ENCODE measurements around the gene LCK.
"Not testable (repeated sequence)": the region's sequence is repeated elsewhere in the genome, so short reads cannot be mapped to it uniquely, and the experiment has no call there.

The LCK gene

DNA sequence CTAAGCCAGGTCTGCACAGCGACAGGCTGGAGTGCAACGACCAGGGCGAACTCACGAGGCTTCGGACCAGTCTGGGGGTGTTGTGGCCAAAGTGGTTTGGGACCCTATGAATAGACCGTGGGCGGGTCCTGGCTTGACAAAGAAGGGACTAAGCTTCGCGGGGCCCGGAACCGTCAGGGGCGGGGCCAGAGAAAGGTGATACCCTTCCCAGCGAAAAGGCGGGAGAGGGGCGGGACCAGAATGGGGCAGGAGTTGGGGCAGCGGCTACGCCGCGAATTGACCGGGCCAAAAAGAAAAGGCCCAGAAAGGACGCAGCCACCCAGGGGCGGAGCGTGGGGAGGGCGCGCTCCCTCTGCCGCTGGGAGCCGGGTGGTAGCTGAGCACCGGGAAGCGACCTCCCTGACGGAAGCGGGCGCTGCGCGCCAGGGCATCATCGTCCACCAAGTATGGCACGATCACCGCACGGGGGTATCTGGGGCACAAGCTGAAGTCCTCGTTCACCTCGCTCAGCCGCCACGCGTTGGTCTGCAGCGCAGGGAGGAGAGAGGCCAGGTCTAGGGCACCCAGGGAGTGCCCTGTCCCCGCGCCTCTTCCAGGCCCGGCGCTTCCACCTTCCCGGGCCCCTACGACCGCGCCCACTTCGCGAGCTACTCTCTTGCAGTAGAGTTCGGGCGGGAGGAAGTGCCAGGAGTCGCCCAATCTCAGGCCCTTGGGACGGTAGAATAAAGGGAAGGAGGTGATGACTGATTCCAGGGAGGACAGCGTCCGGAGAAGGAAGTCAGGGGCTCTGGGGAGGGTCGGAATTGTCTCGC is 10.7 kb upstream of the LCK start:
- peak; percentile 74 for DNase-seq

DNA sequence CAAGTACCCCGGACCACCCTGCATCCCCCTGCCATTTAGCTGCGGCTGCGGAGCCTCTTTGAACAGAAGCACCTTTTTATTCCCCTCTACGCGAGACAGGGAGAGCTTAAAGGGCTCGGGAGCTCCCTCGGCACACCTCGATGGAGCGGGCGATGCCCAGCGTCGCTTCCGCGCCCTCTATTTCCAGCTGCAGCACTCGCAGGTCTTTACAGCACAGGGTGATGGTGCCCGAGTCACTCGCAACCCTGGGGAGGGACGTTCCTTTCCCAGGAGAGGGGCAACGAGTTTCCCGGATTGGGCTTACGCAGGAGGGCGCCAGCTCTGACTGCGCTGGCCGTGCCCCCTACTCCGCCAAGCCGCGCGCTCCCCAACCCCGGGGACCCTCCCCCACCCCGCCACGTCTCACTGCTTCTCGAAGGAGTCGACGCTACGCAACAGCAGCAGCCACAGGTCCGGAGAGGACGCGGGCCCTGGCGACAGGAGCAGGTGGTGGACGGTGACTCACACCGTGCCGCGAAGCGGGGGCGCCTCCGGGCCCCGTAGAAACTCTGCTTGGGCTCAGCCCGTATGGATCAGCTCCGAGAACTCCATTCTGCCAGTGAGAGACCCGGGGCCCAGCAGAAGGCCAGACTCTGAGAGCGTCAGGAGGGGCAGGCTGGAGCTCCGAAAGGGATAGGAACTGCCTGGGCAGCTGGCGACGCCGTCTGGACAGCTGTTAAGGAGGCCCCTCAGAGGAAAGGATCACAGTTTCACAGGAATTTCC is 9.9 kb upstream of the LCK start:
- peak; percentile 78 for DNase-seq

DNA sequence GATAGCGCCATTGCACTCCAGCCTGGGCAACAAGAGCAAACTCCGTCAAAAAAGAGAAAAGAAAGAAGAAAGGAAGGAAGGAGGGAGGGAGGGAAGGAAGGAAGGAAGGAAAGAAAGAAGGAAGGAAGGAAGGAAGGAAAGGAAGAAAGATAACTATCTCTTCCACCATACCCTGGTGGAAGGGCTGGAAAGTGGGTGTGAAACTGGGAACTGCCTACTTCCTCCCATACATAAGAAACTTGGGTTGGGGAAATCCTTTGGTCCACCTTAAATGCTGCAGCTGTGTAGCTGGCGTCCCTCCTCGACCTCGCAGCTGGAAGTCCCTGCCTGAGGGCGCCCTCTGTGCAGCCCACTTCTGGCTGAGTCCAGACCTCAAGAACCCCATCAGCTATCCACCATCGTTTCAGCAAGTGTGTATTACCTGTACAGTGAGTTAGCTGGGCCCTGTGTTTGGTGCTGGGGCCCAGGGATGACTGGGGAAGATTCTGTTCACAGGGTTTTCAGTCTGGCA is 8.7 kb upstream of the LCK start:
- DNase-seq: peak; percentile 32

DNA sequence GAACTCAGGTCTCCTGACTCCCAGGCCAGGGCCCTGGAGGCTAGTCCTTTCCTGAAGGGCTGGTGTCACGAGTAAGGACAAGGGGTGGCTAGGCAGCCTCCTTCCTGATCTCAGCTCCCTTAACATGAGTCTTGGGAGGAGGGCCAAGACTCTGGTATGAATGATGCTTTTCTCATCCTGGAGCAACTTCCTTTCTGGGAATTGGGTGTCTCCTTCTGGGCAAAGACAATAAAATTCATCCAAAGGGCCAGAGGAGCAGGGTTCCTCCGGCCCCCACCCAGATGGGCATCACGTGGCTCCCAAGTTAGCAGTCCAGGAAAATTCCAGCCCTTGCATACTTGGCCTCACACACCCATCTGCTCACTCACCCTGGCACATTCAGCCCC is 4.2 kb upstream of the LCK start, which contains the start of gene FAM167B:
Gene FAM167B, plus strand, starts transcription at position 335 of the 386 bp plus-strand sequence. CDS start 200 bp downstream, outside the sequence.
- DNase-seq: no peak

DNA sequence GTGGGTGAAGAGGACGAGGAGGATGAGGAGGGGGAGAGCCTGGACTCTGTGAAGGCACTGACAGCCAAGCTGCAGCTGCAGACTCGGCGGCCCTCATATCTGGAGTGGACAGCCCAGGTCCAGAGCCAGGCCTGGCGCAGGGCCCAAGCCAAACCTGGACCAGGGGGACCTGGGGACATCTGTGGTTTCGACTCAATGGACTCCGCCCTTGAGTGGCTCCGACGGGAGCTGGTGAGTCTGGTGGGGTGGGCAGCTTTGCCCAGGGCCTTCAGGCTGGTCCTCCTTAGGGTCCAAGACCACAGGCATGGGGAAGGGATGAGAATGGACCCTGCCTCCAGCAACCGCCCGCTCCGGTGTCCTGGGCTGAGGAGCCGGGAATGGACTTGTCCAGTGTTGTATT is 3.6 kb upstream of the LCK start:
- no peak for DNase-seq

DNA sequence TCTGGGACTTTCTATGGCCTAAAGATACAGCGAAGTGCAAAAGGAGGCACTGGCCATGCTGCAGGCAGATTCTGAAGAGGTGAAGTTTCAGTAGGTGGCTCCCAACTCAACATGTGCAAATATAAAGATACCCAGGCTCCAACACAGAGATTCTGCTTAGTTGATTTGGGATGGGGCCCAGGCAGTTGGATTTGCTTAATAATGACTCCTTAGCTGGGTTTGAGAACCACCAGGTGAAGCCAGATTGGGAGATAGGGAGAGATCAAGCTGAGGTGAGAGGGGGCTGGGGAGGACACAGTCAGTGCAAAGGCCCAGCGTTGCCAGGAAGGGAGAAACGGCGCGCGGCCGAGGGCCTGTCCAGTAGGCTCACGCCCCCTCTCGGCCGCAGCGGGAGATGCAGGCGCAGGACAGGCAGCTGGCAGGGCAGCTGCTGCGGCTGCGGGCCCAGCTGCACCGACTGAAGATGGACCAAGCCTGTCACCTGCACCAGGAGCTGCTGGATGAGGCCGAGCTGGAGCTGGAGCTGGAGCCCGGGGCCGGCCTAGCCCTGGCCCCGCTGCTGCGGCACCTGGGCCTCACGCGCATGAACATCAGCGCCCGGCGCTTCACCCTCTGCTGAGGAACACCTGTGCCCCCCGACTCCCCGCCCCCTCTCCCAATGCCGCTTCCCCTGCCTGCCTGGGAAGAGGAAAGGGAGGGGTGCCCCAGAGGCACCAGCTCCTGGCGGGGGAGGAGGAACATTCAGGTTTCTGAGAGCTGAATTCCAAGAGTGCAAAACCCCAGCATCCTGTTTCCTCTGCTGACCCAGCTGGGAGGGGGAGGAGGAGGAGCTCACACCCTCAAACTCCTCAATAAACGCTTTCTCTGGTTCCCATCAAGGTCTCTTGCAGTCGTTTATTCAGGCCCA is 2.8 kb upstream of the LCK start:
- DNase-seq: peak; percentile 91

DNA sequence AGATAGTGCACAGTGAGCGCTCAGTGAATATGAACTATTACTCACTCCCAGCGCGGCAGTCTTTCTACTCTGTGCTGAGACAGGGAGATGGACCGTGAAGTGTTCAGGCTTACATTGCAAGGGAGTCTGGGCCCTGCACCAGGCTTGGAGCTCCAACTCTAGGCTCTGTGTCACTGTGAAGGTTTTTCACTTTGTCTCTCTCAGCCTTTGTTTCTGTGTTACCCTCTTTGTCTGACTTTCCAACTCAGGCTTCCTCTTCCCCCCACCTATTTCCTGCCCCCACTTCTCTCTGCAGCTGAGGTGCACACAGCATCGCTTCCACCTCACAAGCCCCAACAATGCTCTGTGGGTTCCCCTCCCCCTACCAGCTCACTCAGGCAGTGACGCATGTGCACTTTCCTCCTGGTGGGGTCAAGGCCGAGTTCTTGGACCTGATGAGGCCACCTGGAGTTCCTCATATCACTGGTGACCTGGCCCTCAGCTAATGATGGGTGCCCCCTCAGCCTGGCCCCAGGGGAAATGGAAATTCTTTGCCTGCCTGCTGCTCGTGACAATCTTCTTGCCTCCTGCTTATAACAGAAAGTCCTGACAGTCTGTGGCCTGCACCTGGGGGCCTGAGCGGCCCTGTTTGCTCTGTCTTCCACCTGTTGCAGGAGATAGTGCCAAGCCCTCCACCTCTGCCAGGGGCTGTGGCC is 1.1 kb upstream of the LCK start:
- DNase-seq: no peak

DNA sequence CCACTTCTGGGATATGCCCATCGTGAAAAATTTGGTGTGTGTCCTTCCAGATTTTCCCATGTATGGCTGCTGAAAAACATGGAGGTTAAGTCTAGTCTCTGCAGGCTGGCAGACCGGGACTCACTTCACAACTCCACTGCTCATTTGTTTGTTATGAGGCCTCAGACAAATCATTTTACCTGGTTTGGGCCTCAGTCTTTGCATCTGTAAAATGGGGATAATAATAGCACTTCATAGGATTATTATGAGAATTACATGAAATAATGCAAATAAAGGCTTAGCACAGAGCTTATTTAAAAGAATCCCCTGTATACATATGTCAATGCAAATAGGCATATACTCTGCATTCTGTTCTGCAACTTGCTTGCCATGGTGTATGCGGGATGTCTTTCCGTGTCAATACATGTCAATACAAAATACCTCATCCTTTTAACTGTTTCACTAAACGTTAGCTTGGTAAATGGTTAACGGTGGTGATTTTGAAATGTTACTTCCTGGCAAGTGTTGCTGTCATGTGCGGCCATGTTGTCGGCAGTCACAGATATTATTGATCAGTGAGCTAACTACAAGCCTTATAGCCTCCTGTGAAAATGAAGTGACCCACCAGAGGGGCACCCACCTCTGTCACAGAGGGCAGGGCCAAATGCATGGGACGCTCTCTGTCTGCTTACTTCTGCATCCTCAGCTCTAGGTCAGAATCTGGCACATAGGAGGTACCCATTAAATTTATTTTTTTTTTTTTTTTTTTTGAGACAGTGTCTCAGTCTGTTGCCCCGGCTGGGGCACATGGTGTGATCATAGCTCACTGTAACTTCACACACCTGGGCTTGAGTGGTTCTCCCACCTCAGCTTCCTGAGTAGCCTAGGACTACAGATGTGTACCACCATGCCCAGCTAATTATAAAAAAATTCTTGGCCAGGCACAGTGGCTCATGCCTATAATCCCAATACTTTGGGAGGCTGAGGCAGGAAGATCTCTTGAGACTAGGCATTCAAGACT is 4.3 kb downstream of the LCK start:
- DNase-seq: no peak

DNA sequence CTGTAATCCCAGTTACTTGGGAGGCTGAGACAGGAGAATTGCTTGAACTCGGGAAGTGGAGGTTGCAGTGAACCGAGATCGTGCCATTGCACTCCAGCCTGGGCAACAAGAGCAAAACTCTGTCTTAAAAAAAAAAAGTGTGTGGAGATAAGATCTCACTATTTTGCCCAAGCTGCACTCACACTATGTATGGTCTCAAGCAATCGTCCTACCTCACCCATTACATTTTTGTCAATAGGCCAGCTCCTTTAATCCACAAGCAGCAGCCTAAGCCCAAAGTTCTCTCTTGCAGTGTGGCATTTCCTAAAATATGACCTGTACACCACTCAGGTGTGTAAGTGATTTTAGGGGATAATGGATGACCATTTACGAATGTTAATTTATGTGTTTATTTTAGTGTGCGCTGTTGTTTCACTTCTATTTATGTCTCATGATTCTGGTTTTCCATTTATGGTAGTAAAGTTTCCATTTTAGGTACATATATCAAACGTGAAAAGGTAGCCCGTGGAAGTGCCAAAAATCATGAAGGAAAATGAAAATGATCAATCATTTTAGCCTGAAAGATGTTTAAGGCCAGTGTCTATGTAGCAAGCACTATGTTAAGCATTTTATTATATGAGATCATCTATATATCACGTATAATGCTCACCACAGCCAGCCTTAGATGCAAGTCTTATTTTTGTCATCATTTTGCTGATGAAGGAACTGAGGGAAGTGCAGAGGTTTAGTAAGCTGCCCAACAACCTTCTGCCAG is 5.6 kb downstream of the LCK start:
- no peak for DNase-seq

DNA sequence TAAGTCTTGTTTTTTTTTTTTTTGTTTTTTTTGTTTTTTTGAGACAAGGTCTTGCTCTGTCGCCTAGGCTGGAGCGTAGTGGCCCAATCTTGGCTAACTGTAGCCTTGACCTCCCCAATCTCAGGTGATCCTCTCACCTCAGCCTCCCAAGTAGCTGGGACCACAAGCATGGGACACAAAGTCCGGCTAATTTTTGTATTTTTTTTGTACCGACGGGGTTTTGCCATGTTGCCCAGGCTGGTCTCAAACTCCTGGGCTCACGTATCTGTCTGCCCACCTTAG is 6.1 kb downstream of the LCK start:
- DNase-seq: no peak

DNA sequence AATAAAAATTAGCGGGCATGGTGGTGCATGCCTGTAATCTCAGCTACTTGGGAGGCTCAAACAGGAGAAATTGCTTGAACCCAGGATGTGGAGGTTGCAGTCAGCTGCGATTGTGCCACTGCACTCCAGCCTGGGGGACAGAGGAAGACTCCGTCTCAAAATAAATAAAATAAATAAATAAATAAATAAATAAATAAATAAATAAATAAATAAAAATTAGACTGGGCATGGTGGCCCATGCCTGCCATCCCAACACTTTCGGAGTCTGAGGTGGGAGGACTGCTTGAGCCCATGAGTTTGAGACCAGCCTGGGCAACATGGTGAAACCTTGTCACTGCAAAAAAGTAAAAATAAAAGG is 12.2 kb downstream of the LCK start:
- not testable (repeated sequence) for DNase-seq

DNA sequence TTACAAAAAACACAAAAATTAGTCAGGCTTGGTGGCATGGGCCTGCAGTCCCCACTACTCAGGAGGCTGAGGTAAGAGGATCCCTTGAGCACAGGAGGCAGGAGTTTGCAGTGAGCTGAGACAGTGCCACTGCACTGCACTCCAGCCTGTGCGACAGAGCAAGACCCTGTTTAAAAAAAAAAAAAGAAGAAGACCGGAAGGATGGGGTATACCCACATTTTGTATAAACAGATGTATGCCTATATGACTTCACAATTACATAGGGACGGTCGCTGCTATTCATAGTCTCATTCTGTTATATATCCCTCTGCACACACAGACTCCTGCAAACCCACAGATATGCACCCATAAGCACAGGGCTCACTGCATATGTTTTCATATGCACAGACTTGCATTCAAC is 12.7 kb downstream of the LCK start:
- DNase-seq: no peak

DNA sequence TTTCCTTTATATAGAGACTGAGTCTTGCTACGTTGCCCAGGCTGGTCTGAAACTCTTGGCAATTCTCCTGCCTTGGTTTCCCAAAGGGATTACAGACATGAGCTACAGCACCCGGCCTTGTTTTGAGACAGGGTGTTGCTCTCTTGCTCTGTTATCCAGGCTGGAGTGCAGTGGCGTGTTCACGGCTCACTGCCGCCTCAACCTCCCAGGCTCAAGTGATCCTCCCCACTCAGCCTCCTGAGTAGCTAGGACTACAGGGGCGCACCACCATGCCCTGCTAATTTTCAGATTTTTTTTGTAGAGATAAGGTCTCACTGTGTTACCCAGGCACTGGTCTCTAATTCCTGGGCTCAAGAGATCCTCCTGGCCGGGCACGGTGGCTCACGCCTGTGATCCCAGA is 14.8 kb downstream of the LCK start:
- DNase-seq: no peak

DNA sequence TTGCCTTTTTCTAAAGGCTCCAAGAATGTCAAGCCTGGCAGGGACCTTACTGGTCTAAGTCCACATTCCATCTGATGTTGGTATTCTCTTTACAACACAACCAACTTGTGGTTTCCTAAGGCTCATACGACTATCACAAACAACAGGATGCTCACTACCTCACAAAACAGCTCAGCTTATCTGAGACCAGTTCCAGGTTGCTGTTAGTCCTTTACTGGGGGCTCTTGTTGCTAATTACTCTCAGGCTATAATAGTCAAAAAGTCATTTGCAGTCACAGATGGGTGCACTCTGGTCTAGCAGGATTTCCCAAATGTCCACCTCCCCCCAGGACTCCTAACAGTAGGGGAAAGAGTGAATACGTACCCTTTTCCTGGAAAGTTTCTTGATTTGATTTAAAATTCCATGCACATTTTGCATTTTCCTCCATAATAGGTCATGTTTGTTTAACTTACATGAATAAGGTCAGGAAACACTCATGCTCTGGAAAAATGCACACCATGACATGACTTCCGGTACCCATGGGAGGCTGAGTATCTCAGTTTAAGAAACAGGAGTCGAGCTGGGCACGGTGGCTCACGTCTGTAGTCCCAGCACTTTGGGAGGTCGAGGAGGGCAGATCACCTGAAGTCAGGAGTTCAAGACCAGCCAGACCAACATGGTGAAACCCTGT is 16.0 kb downstream of the LCK start:
- no peak for DNase-seq

DNA sequence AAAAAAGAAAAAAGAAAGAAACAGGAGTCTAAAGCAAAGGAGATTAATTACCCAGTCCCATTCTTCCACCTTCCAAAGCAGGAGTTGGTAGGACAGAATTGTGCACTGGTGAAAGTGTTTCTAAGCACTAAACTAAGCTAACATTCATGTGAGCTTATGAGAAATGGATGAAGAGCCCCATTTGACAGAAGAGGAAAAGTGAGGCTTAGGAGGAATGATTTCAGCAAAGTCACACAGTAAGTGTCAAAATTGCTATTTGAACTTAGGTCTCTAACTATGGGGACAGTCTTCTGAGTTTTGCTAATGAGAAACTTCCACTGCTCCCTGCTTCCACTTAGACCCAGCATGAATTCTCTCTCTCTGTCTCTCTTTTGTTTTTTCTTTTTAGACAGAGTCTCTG is 18.7 kb downstream of the LCK start:
- no peak for DNase-seq

DNA sequence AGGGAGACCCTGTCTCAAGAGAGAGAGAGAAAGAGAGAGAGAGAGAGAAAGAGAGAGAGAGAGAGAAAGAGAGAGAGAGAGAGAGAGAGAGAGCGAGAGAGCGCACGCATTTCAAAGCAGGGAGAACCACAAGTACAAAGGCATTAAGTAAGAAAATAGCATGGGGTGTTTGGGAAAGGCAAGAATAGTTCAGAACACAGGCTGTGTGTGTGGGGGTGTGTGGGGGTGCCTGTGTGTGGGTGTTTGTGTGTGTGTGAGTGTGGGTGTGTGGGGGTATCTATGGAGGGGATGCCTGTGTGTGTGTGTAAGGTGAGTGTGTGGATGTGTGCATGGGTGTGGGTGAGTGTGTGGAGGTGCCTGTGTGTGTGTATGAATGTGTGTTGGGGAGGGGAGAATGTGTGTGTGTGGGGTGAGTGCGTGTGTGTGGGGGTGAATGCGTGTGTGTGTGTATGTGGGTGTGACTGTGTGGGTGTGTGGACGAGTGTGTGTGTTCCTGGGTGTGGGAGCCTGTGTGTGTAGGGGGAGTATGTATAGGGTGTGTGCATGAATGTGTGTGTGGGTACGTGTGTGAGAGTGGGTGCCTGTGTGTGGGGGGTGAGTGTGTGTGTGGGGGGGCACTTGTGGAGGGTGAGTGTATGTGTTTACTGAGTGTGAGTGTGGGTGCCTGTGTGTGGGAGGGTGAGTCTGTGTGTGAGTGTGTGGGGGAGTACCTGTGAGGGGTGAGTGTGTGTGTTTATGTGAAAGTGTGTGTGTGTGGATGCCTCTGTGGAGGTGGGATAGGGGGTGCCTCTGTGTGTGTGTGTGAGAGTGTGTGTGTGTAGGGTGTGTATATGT is 21.7 kb downstream of the LCK start:
- no peak for DNase-seq

DNA sequence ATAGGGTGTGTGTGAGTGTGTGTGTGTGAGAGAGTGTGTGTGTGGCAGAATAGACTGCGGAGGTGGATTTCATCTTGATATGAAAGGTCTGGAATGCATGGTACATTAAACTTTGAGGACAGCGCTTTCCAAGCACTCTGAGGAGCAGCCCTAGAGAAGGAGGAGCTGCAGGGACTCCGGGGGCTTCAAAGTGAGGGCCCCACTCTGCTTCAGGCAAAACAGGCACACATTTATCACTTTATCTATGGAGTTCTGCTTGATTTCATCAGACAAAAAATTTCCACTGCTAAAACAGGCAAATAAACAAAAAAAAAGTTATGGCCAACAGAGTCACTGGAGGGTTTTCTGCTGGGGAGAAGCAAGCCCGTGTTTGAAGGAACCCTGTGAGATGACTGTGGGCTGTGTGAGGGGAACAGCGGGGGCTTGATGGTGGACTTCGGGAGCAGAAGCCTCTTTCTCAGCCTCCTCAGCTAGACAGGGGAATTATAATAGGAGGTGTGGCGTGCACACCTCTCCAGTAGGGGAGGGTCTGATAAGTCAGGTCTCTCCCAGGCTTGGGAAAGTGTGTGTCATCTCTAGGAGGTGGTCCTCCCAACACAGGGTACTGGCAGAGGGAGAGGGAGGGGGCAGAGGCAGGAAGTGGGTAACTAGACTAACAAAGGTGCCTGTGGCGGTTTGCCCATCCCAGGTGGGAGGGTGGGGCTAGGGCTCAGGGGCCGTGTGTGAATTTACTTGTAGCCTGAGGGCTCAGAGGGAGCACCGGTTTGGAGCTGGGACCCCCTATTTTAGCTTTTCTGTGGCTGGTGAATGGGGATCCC is 22.5 kb downstream of the LCK start:
- peak; percentile 34 for DNase-seq

DNA sequence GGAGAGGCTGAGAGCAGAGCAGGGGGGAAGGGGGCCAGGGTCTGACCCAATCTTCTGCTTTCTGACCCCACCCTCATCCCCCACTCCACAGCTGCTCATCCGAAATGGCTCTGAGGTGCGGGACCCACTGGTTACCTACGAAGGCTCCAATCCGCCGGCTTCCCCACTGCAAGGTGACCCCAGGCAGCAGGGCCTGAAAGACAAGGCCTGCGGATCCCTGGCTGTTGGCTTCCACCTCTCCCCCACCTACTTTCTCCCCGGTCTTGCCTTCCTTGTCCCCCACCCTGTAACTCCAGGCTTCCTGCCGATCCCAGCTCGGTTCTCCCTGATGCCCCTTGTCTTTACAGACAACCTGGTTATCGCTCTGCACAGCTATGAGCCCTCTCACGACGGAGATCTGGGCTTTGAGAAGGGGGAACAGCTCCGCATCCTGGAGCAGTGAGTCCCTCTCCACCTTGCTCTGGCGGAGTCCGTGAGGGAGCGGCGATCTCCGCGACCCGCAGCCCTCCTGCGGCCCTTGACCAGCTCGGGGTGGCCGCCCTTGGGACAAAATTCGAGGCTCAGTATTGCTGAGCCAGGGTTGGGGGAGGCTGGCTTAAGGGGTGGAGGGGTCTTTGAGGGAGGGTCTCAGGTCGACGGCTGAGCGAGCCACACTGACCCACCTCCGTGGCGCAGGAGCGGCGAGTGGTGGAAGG is 23.7 kb downstream of the LCK start:
- DNase-seq: no peak
